HG02840 (cell line): ENCODE data around the gene MAPT.
"Not testable (repeated sequence)": the region's sequence is repeated elsewhere in the genome, so short reads cannot be mapped to it uniquely, and the experiment has no call there.

Source experiments
- ATAC-seq: cut with Tn5 transposase; IDR thresholded peaks from one replicate; pipeline ENCODE4 v1.9.1; 2021; ENCODE audit warnings: mild to moderate bottlenecking, moderate library complexity, moderate number of reproducible peaks; ENCODE audit not compliant: unreplicated experiment, low FRiP score

The MAPT gene

DNA sequence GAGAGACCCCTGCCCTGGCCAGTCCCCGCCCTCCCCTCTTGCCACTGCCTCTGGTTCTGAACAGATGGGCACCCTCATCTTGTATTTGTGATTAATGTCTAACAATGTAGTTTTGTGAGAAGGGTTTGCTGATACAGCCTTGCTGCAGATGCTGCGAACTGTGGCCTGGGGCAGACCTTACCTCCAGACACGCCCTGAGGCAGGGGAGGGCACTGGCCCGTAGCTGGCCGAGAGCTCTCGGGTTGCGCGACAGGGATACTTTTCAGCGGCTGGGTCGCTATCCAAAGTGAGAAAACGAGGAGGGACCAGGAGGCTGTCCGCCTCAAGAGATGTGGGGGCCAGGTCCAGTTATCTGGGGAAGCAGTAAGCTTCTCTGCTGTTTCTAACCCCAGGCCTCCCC lies 126.6 kb downstream of the MAPT start:
- ATAC-seq = no peak

DNA sequence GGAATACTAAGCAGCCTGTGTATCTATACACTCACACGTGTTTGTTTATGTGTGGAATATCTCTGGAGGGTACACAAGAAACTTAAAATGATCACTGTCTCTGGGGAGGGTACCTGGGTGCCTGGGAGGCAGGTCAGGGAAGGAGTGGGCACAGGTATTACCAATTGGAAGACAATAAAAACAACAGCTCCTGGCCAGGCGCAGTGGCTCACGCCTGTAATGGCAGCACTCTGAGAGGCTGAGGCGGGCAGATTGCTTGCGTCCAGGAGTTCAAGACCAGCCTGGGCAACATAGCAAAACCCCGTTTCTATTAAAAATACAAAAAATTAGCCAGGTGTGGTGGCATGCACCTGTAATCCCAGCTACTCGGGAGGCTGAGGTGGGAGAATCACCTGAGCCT lies 129.0 kb downstream of the MAPT start:
- not testable (repeated sequence) for ATAC-seq

DNA sequence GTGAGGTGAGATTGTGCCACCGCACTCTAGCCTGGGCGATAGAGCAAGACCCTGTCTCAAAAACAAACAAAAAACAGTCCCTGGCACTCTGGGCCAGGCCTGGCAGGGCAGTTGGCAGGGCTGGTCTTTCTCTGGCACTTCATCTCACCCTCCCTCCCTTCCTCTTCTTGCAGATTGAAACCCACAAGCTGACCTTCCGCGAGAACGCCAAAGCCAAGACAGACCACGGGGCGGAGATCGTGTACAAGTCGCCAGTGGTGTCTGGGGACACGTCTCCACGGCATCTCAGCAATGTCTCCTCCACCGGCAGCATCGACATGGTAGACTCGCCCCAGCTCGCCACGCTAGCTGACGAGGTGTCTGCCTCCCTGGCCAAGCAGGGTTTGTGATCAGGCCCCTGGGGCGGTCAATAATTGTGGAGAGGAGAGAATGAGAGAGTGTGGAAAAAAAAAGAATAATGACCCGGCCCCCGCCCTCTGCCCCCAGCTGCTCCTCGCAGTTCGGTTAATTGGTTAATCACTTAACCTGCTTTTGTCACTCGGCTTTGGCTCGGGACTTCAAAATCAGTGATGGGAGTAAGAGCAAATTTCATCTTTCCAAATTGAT lies 129.5 kb downstream of the MAPT start:
- no peak for ATAC-seq

DNA sequence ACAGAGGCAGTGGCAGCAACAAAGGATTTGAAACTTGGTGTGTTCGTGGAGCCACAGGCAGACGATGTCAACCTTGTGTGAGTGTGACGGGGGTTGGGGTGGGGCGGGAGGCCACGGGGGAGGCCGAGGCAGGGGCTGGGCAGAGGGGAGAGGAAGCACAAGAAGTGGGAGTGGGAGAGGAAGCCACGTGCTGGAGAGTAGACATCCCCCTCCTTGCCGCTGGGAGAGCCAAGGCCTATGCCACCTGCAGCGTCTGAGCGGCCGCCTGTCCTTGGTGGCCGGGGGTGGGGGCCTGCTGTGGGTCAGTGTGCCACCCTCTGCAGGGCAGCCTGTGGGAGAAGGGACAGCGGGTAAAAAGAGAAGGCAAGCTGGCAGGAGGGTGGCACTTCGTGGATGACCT lies 130.2 kb downstream of the MAPT start:
- no peak for ATAC-seq

DNA sequence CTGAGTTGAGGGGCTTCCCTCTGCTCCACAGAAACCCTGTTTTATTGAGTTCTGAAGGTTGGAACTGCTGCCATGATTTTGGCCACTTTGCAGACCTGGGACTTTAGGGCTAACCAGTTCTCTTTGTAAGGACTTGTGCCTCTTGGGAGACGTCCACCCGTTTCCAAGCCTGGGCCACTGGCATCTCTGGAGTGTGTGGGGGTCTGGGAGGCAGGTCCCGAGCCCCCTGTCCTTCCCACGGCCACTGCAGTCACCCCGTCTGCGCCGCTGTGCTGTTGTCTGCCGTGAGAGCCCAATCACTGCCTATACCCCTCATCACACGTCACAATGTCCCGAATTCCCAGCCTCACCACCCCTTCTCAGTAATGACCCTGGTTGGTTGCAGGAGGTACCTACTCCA lies 130.7 kb downstream of the MAPT start:
- no peak for ATAC-seq

DNA sequence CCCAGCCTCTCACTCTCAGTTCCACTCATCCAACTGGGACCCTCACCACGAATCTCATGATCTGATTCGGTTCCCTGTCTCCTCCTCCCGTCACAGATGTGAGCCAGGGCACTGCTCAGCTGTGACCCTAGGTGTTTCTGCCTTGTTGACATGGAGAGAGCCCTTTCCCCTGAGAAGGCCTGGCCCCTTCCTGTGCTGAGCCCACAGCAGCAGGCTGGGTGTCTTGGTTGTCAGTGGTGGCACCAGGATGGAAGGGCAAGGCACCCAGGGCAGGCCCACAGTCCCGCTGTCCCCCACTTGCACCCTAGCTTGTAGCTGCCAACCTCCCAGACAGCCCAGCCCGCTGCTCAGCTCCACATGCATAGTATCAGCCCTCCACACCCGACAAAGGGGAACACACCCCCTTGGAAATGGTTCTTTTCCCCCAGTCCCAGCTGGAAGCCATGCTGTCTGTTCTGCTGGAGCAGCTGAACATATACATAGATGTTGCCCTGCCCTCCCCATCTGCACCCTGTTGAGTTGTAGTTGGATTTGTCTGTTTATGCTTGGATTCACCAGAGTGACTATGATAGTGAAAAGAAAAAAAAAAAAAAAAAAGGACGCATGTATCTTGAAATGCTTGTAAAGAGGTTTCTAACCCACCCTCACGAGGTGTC lies 131.3 kb downstream of the MAPT start:
- no peak for ATAC-seq

DNA sequence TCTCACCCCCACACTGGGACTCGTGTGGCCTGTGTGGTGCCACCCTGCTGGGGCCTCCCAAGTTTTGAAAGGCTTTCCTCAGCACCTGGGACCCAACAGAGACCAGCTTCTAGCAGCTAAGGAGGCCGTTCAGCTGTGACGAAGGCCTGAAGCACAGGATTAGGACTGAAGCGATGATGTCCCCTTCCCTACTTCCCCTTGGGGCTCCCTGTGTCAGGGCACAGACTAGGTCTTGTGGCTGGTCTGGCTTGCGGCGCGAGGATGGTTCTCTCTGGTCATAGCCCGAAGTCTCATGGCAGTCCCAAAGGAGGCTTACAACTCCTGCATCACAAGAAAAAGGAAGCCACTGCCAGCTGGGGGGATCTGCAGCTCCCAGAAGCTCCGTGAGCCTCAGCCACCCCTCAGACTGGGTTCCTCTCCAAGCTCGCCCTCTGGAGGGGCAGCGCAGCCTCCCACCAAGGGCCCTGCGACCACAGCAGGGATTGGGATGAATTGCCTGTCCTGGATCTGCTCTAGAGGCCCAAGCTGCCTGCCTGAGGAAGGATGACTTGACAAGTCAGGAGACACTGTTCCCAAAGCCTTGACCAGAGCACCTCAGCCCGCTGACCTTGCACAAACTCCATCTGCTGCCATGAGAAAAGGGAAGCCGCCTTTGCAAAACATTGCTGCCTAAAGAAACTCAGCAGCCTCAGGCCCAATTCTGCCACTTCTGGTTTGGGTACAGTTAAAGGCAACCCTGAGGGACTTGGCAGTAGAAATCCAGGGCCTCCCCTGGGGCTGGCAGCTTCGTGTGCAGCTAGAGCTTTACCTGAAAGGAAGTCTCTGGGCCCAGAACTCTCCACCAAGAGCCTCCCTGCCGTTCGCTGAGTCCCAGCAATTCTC lies 132.1 kb downstream of the MAPT start:
- no peak for ATAC-seq

DNA sequence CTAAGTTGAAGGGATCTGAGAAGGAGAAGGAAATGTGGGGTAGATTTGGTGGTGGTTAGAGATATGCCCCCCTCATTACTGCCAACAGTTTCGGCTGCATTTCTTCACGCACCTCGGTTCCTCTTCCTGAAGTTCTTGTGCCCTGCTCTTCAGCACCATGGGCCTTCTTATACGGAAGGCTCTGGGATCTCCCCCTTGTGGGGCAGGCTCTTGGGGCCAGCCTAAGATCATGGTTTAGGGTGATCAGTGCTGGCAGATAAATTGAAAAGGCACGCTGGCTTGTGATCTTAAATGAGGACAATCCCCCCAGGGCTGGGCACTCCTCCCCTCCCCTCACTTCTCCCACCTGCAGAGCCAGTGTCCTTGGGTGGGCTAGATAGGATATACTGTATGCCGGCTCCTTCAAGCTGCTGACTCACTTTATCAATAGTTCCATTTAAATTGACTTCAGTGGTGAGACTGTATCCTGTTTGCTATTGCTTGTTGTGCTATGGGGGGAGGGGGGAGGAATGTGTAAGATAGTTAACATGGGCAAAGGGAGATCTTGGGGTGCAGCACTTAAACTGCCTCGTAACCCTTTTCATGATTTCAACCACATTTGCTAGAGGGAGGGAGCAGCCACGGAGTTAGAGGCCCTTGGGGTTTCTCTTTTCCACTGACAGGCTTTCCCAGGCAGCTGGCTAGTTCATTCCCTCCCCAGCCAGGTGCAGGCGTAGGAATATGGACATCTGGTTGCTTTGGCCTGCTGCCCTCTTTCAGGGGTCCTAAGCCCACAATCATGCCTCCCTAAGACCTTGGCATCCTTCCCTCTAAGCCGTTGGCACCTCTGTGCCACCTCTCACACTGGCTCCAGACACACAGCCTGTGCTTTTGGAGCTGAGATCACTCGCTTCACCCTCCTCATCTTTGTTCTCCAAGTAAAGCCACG lies 133.0 kb downstream of the MAPT start:
- no peak for ATAC-seq

DNA sequence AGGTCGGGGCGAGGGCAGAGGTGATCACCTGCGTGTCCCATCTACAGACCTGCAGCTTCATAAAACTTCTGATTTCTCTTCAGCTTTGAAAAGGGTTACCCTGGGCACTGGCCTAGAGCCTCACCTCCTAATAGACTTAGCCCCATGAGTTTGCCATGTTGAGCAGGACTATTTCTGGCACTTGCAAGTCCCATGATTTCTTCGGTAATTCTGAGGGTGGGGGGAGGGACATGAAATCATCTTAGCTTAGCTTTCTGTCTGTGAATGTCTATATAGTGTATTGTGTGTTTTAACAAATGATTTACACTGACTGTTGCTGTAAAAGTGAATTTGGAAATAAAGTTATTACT lies 133.6 kb downstream of the MAPT start:
- ATAC-seq = no peak

DNA sequence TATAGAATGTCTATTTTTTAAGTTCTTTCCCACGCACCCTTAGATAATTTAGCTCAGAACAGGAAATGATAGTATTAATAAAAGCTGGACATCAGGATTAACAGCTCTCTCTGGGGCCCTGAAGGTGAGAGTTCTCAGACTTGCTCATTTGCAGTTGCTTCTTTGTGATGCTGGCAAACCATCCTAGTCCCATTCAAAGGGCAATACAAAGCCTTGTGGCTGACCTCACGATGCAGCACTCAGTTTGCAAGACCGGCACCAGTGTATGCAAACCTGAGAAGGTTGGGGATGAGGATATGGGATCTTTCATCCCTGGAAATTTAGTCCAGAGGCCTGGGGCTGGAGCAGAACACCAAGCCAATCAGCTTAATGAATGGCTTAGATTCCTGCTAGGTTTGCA lies 134.0 kb downstream of the MAPT start:
- no peak for ATAC-seq

DNA sequence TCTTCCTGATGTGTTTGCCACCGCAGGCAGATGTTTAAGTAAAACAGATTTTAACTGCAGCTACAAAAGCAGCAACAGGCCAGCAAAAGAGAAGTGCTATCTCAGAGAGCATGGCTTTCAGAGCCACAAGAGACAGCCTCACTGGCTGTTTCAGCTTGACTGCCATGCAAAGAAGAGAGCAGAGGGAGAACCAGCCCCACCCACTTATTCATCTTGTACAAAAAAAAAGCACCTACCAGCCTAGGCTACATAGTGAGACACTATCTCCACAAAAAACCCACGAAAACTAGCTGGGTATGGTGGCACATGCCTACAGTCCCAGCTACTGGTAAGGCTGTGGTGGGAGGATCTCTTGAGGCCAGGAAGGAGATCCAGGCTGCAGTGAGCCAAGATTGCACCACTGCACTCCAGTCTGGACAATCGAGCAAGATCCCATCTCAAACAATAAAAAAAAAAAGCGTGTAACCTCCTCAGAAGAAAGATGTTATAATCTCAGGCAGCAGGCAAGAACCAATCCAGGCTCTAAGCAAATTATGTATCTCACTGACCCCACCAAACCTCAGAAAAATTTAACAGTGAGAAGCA lies 134.7 kb downstream of the MAPT start:
- no peak for ATAC-seq

DNA sequence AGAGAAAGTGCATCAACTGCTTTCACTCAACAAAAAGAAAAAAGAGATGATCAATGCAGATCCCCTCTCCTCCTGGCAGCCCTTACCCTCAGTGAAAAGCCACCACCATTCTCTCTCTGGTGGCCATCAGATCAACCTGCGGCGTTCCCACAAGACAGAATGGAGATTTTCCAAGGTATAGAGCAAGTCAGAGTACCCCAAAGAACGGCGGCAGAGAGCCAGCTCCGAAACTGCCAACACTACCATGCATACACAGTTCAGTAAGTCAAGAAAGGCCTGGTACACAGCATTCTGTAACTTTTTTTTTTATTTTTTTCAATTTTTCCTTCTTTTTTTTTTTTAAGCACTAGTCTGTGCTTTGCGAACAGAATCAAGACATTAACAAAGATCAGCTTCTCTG lies 135.3 kb downstream of the MAPT start:
- no peak for ATAC-seq

DNA sequence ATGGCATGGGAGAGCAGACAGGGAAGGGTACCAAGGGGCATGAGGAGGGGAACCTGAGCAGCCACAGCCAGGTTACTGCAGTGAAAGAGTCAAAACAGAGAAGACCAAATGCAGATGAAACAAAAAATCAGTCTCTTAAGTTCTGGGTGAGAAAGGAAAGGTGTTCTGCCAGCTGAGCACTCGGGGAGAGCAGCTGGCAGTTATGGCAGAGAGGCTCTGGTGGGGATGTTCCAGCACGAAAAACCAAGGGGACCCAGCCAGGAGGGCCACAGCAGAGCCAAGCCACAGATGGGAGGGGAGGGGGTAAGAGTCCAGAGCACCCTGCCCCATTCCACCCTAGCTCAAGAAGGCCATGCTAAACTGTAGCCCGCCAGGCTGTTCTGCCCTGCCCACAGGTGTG lies 136.4 kb downstream of the MAPT start:
- no peak for ATAC-seq

DNA sequence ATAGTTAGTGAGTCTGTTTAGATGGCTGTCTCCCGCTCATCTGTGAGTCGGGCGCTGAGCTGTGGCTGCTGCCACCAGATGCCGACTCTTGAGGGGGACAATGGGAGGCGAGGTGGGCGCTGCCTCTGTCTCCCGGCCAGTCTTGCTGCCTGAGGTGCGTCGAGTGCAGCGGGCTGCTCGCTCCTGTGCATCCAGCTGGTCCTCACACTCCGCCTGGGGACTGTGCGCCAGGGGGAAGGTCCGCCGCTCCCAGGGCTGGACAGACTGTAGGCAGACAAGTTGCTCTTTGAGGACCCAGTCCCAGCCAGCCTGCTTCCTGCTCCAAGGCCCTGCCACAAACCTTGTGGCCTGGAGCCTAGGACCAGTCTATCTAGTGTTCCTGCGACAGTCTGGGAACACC lies 137.1 kb downstream of the MAPT start:
- no peak for ATAC-seq

DNA sequence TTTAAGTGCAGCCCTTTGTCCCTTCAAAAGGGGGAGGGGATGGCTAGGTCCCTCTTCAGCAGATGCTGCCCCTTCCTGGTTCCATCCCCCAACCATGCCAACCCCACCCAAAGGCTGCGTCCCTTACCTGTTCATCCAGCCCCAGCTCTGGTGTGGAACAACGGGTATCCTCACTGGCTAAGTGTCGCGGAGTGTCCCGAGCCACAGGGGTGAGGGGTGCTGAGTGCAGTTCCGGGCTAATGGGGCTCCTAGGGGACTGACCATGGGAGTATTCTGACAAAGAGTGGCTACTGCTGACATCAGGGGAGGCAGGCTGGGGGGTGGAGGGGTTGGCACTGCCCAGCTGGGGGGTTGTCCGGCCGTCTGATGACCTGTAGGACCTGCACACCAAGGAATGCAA lies 137.6 kb downstream of the MAPT start:
- no peak for ATAC-seq

DNA sequence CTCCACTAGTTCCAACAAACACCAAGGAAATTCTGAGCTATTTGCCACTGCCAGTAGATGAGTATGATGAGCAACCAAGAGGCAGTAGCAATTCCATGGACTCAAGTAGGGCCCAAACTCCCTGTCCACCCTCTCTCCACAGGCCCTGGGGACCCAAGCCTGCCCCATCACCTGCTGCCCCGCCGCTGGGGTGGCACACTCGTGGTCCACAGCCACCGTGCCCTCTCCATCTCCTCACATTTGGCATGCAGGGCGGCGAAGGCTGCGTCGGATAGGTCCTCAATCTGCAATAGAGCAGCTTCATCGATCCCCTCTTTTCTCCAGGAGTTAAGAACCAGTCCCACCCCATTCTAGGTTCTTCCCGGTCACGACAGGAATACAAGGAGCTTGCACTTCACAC lies 138.6 kb downstream of the MAPT start:
- ATAC-seq = no peak

DNA sequence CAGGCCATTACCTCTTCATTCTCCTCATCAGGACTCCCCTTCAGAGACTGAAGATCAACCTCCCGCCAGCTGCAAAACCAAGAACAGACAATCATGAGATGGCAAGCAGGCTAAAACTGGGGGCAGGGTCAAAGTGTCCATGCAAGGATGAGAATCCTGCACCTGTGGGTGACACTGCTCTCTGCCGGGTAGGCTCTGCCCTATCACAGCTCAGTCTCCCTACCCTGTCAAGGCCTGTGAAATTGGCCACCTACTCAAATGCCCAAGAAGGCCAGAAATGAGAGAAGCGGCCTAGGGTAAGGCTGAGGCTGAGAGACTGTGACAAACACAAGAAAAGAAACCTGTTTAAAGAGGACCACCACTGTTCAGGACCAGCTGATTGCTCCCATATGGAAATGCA lies 139.0 kb downstream of the MAPT start:
- ATAC-seq = no peak

DNA sequence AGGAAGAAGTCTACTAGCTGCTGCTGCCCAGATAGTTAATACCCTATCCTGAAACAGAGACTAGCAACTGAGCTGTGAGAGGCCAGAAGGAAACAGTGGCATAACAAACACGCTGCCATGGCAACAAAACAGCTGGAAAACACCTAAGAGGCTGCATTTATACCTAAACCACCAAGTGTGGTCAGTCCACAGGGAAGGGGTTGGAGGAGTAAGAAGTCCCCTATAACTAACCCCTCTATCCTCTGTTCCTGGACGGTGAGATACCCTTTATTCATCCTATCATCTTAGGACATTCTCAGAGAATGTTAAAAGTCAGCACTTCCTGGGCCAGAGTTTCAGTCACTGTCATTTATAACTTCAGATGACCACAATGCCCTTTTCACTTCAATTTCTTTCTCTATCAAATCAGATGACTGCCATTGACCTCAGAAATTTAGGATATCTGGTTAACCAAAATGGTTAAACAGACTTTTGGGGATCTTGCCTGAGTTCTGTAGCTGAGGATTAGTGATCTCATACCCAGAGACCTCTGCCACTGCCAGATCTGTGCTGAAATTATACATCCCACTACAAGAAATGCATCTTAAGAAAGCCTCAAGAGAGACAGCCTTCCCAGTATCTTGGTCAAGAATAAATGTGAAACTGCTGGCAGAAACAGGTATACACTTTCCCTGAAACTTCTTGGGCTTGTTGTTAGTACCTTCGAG lies 140.9 kb downstream of the MAPT start:
- no peak for ATAC-seq

DNA sequence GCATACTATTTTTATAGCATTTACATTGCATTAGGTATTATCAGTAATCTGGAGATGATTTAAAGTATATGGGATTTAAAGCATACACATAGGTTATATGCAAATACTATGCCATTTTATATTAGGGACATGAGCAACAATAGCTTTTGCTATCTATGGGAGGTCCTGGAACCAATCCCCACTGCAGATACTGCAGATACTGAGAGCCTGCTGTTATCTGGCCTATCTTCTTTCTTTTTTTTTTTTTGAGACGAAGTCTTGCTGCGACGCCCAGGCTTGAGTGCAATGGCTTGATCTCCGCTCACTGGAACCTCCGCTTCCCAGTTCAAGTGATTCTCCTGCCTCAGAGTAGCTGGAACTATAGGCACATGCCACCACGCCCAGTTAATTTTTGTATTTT lies 142.1 kb downstream of the MAPT start:
- no peak for ATAC-seq

DNA sequence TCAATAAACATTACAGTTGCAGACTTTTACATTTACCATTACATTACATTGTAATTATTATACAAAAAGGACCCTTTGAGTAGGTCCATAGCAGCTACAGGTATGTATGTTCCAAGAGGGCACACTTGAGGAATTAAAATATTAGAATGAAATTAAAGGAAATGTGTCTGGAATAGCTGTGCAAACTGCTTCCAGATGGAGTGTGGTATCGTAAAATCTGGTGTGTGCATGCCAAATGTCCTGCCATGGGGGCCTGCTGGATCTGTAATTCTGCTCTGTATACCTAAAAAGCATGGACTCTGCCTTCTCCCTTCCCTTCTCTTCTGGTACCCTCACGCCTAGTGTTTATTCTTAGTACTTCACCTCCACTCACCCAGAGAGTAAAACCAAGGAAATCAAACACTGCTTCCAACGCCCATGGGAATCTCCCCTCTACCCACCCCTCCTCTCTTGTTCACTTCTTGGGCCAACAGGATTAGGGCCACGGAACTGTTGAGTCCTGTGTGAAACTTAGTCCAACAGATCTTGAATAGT lies 143.4 kb downstream of the MAPT start:
- ATAC-seq = no peak
